Neural progenitor cell (in vitro differentiated cells): ENCODE results near the gene MYL5. TPM values are rescaled to one million over a fixed set of nuclear protein-coding genes. Genes with fewer than 3 reads are reported as not detected.

Experiments
- DNase-seq: peaks from one replicate; pipeline ENCODE4 v3.0.0-alpha.2; 2016; ENCODE audit warnings: low spot score
- H2AFZ ChIP-seq: fragments of 200-600 bp; sonication (generic); replicated peaks from 2 replicates; pipeline ENCODE4 v1.6.1; 2016; ENCODE audit warnings: antibody characterized with exemption
- H3F3A ChIP-seq: fragments of 200-600 bp; sonication (generic); 2 replicates; pipeline ENCODE4 v1.6.1; 2016; ENCODE audit warnings: antibody characterized with exemption, low read depth
- H3K27ac ChIP-seq: fragments of 200-600 bp; sonication (generic); 2 replicates; pipeline ENCODE4 v1.5.1; 2016; ENCODE audit warnings: mild to moderate bottlenecking
- H3K27me3 ChIP-seq: fragments of 200-600 bp; sonication (generic); 2 replicates; pipeline ENCODE4 v1.6.1; 2016; ENCODE audit warnings: mild to moderate bottlenecking, moderate library complexity
- H3K36me3 ChIP-seq: fragments of 200-600 bp; sonication (generic); 2 replicates; pipeline ENCODE4 v1.5.1; 2016
- H3K4me1 ChIP-seq: fragments of 200-600 bp; sonication (generic); 2 replicates; pipeline ENCODE4 v1.6.1; 2016; ENCODE audit warnings: mixed run types
- H3K4me2 ChIP-seq: fragments of 200-600 bp; sonication (generic); 2 replicates; pipeline ENCODE4 v1.6.1; 2016
- H3K4me3 ChIP-seq: fragments of 200-600 bp; sonication (generic); 2 replicates; pipeline ENCODE4 v1.5.1; 2016
- H3K79me2 ChIP-seq: fragments of 200-600 bp; sonication (generic); 2 replicates; pipeline ENCODE4 v1.6.1; 2016; ENCODE audit warnings: low read depth
- H3K9ac ChIP-seq: fragments of 200-600 bp; sonication (generic); 2 replicates; pipeline ENCODE4 v1.6.1; 2016
- H3K9me3 ChIP-seq: fragments of 200-600 bp; sonication (generic); 2 replicates; pipeline ENCODE4 v1.5.1; 2016; ENCODE audit warnings: low read depth
- H4K20me1 ChIP-seq: fragments of 200-600 bp; sonication (generic); 2 replicates; pipeline ENCODE4 v1.6.1; 2016; ENCODE audit warnings: low read depth
- H3K27ac Mint-ChIP-seq: 3 replicates; pipeline ENCODE4 v1.8.0; 2021; ENCODE audit warnings: mixed read lengths
- H3K27me3 Mint-ChIP-seq: 2 replicates; pipeline ENCODE4 v1.8.0; 2022; ENCODE audit warnings: low read depth, mild to moderate bottlenecking, inconsistent platforms, moderate library complexity, mixed read lengths; ENCODE audit not compliant: insufficient read depth
- H3K36me3 Mint-ChIP-seq: 3 replicates; pipeline ENCODE4 v1.8.0; 2021; ENCODE audit warnings: mixed read lengths
- H3K4me1 Mint-ChIP-seq: 3 replicates; pipeline ENCODE4 v1.8.0; 2021; ENCODE audit warnings: mixed read lengths
- H3K4me3 Mint-ChIP-seq: 3 replicates; pipeline ENCODE4 v1.8.0; 2021; ENCODE audit warnings: mild to moderate bottlenecking, moderate library complexity, mixed read lengths
- H3K9me3 Mint-ChIP-seq: 3 replicates; pipeline ENCODE4 v1.8.0; 2020; ENCODE audit warnings: mixed read lengths
- EZH2 ChIP-seq: fragments of 200-600 bp; sonication (generic); IDR thresholded peaks from 2 replicates; pipeline ENCODE4 v1.6.1; 2017; ENCODE audit warnings: antibody characterized with exemption, mild to moderate bottlenecking, moderate library complexity
- EZH2phosphoT487 ChIP-seq: fragments of 200-600 bp; sonication (generic); IDR thresholded peaks from 2 replicates; pipeline ENCODE4 v1.6.1; 2017; ENCODE audit warnings: antibody characterized with exemption
- total RNA-seq: library from RNA; depleted of rRNA; stranded (reverse); fragments of >200 nt; gene quantifications from 2 replicates; pipeline ENCODE4 v1.2.3, GENCODE V29; 2015; ENCODE audit warnings: low replicate concordance
- TF ChIP-seq, protein P1 (sequence below): fragments of 200-600 bp; sonication (generic); IDR thresholded peaks from 2 replicates; pipeline ENCODE4 v1.5.1; 2017; ENCODE audit warnings: antibody characterized with exemption, mild to moderate bottlenecking

MYL5 gene, protein sequence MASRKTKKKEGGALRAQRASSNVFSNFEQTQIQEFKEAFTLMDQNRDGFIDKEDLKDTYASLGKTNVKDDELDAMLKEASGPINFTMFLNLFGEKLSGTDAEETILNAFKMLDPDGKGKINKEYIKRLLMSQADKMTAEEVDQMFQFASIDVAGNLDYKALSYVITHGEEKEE
- 0.21 and 10.0 TPM in 2 replicates for total RNA-seq

DNA sequence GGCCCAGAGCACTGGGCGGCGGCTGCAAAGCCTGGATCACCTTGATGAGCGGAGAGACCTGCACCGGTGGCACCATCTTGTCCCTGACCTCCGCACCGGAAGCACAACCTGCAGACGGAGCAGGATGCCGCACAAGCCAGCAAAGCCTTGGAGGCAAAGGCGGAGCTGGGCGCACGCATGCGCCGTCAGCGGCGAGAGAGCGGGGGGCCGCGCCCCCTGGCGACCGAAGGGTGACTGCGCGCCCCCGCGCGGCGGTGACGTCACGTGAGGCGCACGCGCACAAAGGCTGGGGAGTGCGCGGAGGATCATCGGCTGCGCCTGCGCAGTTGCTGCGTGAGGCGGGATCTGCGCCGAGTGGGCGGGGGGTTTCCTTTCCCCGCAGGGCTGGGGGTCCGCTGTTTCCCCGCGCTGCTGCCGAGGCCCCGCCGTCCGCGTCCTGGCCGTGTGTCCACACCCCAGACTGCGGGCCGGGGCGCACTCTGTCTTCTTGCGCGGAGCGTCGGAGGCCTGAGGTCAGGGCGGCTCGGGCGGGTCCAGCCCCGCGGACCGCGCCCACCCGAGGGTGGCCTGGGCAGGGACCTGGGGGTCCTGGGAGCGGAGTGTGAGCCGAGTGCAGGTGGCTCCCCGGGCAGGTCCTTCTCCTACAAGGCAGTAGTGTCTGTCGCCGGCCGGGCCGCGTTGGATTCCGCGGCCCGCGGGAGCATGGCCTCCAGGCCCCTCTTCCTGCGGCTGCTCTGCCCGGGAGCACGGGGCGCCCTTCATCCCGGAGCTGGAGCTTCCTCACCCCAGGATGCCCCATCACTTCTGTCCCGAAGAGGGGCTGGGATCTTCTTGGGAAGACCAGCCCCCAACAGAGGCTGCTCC is at the start of gene MYL5, which contains the start of gene ATP5ME:
MYL5 (plus strand) TSS at position 371 of the 864 bp plus-strand sequence. CDS start 3,485 bp downstream, outside the sequence.
ATP5ME (minus strand) TSS at position 105 of the 864 bp plus-strand sequence; CDS start at position 76, 29 bp downstream.
- peak within 1 kb of the TSS; percentile 92 for H3K4me3 Mint-ChIP-seq
- H3K9me3 ChIP-seq, result no peaks in the 10 kb centered on the region
- H4K20me1 ChIP-seq, result no peaks in the 10 kb centered on the region
- peaks cover 14% of the 10 kb centered on the region for H3K36me3 Mint-ChIP-seq
- TF ChIP-seq EZH2phosphoT487 (no peak), EZH2 (no peak)
- TF ChIP-seq, protein P1, sequence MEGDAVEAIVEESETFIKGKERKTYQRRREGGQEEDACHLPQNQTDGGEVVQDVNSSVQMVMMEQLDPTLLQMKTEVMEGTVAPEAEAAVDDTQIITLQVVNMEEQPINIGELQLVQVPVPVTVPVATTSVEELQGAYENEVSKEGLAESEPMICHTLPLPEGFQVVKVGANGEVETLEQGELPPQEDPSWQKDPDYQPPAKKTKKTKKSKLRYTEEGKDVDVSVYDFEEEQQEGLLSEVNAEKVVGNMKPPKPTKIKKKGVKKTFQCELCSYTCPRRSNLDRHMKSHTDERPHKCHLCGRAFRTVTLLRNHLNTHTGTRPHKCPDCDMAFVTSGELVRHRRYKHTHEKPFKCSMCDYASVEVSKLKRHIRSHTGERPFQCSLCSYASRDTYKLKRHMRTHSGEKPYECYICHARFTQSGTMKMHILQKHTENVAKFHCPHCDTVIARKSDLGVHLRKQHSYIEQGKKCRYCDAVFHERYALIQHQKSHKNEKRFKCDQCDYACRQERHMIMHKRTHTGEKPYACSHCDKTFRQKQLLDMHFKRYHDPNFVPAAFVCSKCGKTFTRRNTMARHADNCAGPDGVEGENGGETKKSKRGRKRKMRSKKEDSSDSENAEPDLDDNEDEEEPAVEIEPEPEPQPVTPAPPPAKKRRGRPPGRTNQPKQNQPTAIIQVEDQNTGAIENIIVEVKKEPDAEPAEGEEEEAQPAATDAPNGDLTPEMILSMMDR, result peak; percentile 94
- no peak within 1 kb of the TSS for H3K27ac Mint-ChIP-seq
- H3K27ac ChIP-seq, result no peak within 1 kb of the TSS
- H3K4me3 ChIP-seq, result peak within 1 kb of the TSS; percentile 86
- no peaks in the 10 kb centered on the region for H3K27me3 Mint-ChIP-seq
- H3K9me3 Mint-ChIP-seq, result no peaks in the 10 kb centered on the region
- H3K36me3 ChIP-seq, result no peaks in the 10 kb centered on the region
- no peak within 1 kb of the TSS for H2AFZ ChIP-seq
- H3K27me3 ChIP-seq, result no peaks in the 10 kb centered on the region
- peak within 1 kb of the TSS; percentile 83 for H3K9ac ChIP-seq
- H3K79me2 ChIP-seq, result peaks cover 10% of the 10 kb centered on the region
- peak; percentile 97 for DNase-seq
- no peaks in the 10 kb centered on the region for H3F3A ChIP-seq
- peaks cover 4% of the 10 kb centered on the region for H3K4me1 ChIP-seq
- peak within 1 kb of the TSS; percentile 85 for H3K4me2 ChIP-seq
- H3K4me1 Mint-ChIP-seq, result peaks cover 6% of the 10 kb centered on the region

DNA sequence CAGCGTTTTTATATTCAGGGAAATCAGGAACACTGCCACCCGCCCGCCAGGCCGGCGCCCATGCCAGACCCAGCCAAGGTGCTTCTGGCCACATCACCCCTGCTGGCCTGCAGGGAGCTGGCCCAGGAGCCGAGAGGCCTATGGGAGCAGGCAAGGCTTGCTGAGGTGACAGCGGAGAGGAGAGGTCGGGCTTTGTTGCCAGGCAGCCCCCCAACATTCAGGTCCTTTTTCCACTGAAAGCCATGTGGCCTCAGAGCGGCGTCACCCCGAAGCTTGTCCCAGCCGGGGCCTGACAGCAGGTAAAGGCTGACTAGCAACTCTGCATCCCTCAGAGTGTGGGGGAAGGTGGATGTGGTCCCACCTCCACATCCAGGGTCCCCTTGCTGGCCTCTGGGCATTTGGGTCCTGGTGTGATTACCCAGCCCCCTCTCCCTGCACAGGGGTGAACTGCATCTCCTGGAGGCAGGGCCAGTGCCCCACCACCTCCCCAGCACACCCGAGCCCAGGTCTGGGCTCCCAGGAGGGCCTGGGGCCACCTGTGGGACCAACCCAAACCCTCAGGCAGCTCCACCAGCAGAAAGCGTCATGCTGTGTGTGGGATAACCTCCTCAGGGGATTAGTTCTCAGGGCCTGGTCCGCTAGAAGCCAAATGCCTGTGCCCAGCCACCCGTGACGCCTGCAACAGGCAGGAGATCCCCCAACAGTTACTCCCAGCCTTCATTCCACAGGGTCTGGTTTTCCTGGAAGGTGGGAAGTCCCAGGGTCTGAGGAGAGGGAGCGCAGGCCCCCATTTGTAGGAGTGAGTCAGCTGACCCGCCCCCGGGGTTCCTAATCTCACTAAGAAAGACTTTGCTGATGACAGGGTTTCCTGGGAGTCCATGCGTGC is 49.4 kb upstream of the MYL5 start, which contains the start of gene PDE6B:
PDE6B (plus strand) TSS at position 869 of the 886 bp plus-strand sequence. CDS start 54 bp downstream, outside the sequence.
- H3K36me3 Mint-ChIP-seq, result no peaks in the 10 kb centered on the region
- H3K27ac Mint-ChIP-seq, result peak within 1 kb of the TSS; percentile 29
- no peak within 1 kb of the TSS for H3K9ac ChIP-seq
- peak within 1 kb of the TSS; percentile 76 for H2AFZ ChIP-seq
- H3K9me3 Mint-ChIP-seq, result peaks cover 6% of the 10 kb centered on the region
- no peaks in the 10 kb centered on the region for H3K9me3 ChIP-seq
- H3K27me3 ChIP-seq, result no peaks in the 10 kb centered on the region
- H3K4me1 ChIP-seq, result peaks cover 18% of the 10 kb centered on the region
- no peak within 1 kb of the TSS for H3K4me3 ChIP-seq
- H3K4me1 Mint-ChIP-seq, result peaks cover 8% of the 10 kb centered on the region
- no peak within 1 kb of the TSS for H3K27ac ChIP-seq
- H3K36me3 ChIP-seq, result no peaks in the 10 kb centered on the region
- no peaks in the 10 kb centered on the region for H3K79me2 ChIP-seq
- TF ChIP-seq, protein P1, result no peak
- TF ChIP-seq EZH2phosphoT487 (no peak), EZH2 (no peak)
- peaks cover 8% of the 10 kb centered on the region for H3F3A ChIP-seq
- peak; percentile 70 for DNase-seq
- H3K4me3 Mint-ChIP-seq, result no peak within 1 kb of the TSS
- peak within 1 kb of the TSS; percentile 46 for H3K4me2 ChIP-seq
- no peaks in the 10 kb centered on the region for H4K20me1 ChIP-seq
- H3K27me3 Mint-ChIP-seq, result peaks cover 13% of the 10 kb centered on the region

DNA sequence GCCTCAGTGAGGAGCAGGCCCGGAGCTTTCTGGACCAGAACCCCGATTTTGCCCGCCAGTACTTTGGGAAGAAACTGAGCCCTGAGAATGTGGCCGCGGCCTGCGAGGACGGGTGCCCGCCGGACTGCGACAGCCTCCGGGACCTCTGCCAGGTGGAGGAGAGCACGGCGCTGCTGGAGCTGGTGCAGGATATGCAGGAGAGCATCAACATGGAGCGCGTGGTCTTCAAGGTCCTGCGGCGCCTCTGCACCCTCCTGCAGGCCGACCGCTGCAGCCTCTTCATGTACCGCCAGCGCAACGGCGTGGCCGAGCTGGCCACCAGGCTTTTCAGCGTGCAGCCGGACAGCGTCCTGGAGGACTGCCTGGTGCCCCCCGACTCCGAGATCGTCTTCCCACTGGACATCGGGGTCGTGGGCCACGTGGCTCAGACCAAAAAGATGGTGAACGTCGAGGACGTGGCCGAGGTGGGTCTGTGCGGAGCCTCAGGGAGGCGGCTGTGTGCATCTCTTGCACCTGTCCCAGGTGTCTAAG is 48.6 kb upstream of the MYL5 start:
- Mint-ChIP-seq H3K9me3 (peaks cover 6% of the 10 kb centered on the region), H3K36me3 (no peaks in the 10 kb centered on the region), H3K27ac (peak overlapping the region; percentile 29), H3K4me3 (no peak overlapping the region), H3K27me3 (peaks cover 14% of the 10 kb centered on the region), H3K4me1 (peaks cover 8% of the 10 kb centered on the region)
- Histone ChIP-seq H3K79me2 (no peaks in the 10 kb centered on the region), H3K27me3 (no peaks in the 10 kb centered on the region), H3K9ac (no peak overlapping the region), H3F3A (peaks cover 8% of the 10 kb centered on the region), H3K4me1 (peaks cover 18% of the 10 kb centered on the region), H3K27ac (no peak overlapping the region), H2AFZ (peak overlapping the region; percentile 76), H3K9me3 (no peaks in the 10 kb centered on the region), H3K4me3 (no peak overlapping the region), H4K20me1 (no peaks in the 10 kb centered on the region), H3K4me2 (peak overlapping the region; percentile 46), H3K36me3 (no peaks in the 10 kb centered on the region)
- TF ChIP-seq, protein P1, result no peak
- TF ChIP-seq EZH2phosphoT487, result no peak
- DNase-seq, result no peak
